Stimulated activated naive CD8-positive, alpha-beta T cell treated with anti-CD3 and anti-CD28 coated beads, Interleukin-15, Interleukin-2, amounts not matched to agents 100 ng/mL and 50 ng/mL, for 24 hours (primary cell): Measurements from ENCODE around the gene RPRML.

Source experiments
- H3K27ac Mint-ChIP-seq: one replicate; pipeline ENCODE4 v1.8.0; 2021; ENCODE audit warnings: mild to moderate bottlenecking, mixed read lengths
- H3K27me3 Mint-ChIP-seq: one replicate; pipeline ENCODE4 v1.8.0; 2021; ENCODE audit warnings: mixed read lengths
- H3K36me3 Mint-ChIP-seq: one replicate; pipeline ENCODE4 v1.8.0; 2021; ENCODE audit warnings: low read depth, mixed read lengths
- H3K4me1 Mint-ChIP-seq: one replicate; pipeline ENCODE4 v1.8.0; 2021; ENCODE audit warnings: low read depth, mixed read lengths
- H3K4me3 Mint-ChIP-seq: one replicate; pipeline ENCODE4 v1.8.0; 2021; ENCODE audit warnings: mild to moderate bottlenecking, mixed read lengths
- H3K9me3 Mint-ChIP-seq: one replicate; pipeline ENCODE4 v1.8.0; 2021; ENCODE audit warnings: mixed read lengths

The RPRML gene

GRCh38 chr17:46943218-46943500 lies 35.9 kb downstream of the RPRML start:
- Mint-ChIP-seq H3K27ac (no peak overlapping the region), H3K4me3 (no peak overlapping the region), H3K36me3 (peaks cover 27% of the 10 kb centered on the region), H3K4me1 (peaks cover 17% of the 10 kb centered on the region), H3K27me3 (no peaks in the 10 kb centered on the region), H3K9me3 (no peaks in the 10 kb centered on the region)

- Mint-ChIP-seq H3K4me1 (peaks cover 17% of the 10 kb centered on the region), H3K36me3 (peaks cover 30% of the 10 kb centered on the region), H3K27me3 (no peaks in the 10 kb centered on the region), H3K9me3 (no peaks in the 10 kb centered on the region), H3K27ac (no peak overlapping the region), H3K4me3 (no peak overlapping the region)
These were observed 36.4 kb downstream of the RPRML start for GRCh38 chr17:46942441-46943217.

- H3K27ac Mint-ChIP-seq: no peak overlapping the region
- H3K4me3 Mint-ChIP-seq: no peak overlapping the region
- H3K4me1 Mint-ChIP-seq: peaks cover 17% of the 10 kb centered on the region
- H3K9me3 Mint-ChIP-seq: no peaks in the 10 kb centered on the region
- H3K36me3 Mint-ChIP-seq: peaks cover 48% of the 10 kb centered on the region
- H3K27me3 Mint-ChIP-seq: no peaks in the 10 kb centered on the region
These were observed 38.2 kb downstream of the RPRML start for GRCh38 chr17:46940692-46941404.

- no peak overlapping the region for H3K4me3 Mint-ChIP-seq
- no peak overlapping the region for H3K27ac Mint-ChIP-seq
- no peaks in the 10 kb centered on the region for H3K27me3 Mint-ChIP-seq
- H3K4me1 Mint-ChIP-seq: no peaks in the 10 kb centered on the region
- no peaks in the 10 kb centered on the region for H3K9me3 Mint-ChIP-seq
- peaks cover 86% of the 10 kb centered on the region for H3K36me3 Mint-ChIP-seq
These were observed 43.3 kb downstream of the RPRML start for GRCh38 chr17:46935658-46936266.

- no peak overlapping the region for H3K27ac Mint-ChIP-seq
- no peaks in the 10 kb centered on the region for H3K27me3 Mint-ChIP-seq
- H3K36me3 Mint-ChIP-seq: peaks cover 73% of the 10 kb centered on the region
- H3K4me3 Mint-ChIP-seq: no peak overlapping the region
- H3K9me3 Mint-ChIP-seq: no peaks in the 10 kb centered on the region
- peaks cover 27% of the 10 kb centered on the region for H3K4me1 Mint-ChIP-seq
These were observed 47.5 kb downstream of the RPRML start for GRCh38 chr17:46931596-46931995.

- no peaks in the 10 kb centered on the region for H3K27me3 Mint-ChIP-seq
- peaks cover 75% of the 10 kb centered on the region for H3K36me3 Mint-ChIP-seq
- no peak overlapping the region for H3K27ac Mint-ChIP-seq
- peaks cover 42% of the 10 kb centered on the region for H3K4me1 Mint-ChIP-seq
- H3K9me3 Mint-ChIP-seq: no peaks in the 10 kb centered on the region
- no peak overlapping the region for H3K4me3 Mint-ChIP-seq
These were observed 49.0 kb downstream of the RPRML start for GRCh38 chr17:46930051-46930450.

GRCh38 chr17:46929413-46929812 lies 49.6 kb downstream of the RPRML start:
- Mint-ChIP-seq H3K4me3 (no peak overlapping the region), H3K27me3 (no peaks in the 10 kb centered on the region), H3K36me3 (peaks cover 69% of the 10 kb centered on the region), H3K27ac (no peak overlapping the region), H3K9me3 (no peaks in the 10 kb centered on the region), H3K4me1 (peaks cover 49% of the 10 kb centered on the region)

- no peaks in the 10 kb centered on the region for H3K27me3 Mint-ChIP-seq
- H3K4me3 Mint-ChIP-seq: no peak overlapping the region
- peaks cover 55% of the 10 kb centered on the region for H3K4me1 Mint-ChIP-seq
- no peaks in the 10 kb centered on the region for H3K9me3 Mint-ChIP-seq
- H3K36me3 Mint-ChIP-seq: peaks cover 61% of the 10 kb centered on the region
- no peak overlapping the region for H3K27ac Mint-ChIP-seq
These were observed 50.4 kb downstream of the RPRML start for GRCh38 chr17:46928467-46929261.
